ENCODE measurements around the gene SRSF11.

The SRSF11 gene

GRCh38 chr1:70239940-70240339 is 18.8 kb downstream of the SRSF11 start:
- POLR2A ChIA-PET = no interaction called here
- DNase-seq (ENCODE audit: extremely low spot score) = no peak
- TF ChIP-seq TARDBP (IDR thresholded peaks at IDR 0.05) (no peak), HDGF (IDR thresholded peaks at IDR 0.05; ENCODE audit: borderline replicate concordance) (no peak), ARNT (IDR thresholded peaks at IDR 0.05) (no peak), LEF1 (IDR thresholded peaks at IDR 0.05; ENCODE audit: borderline replicate concordance) (no peak), SUZ12 (IDR thresholded peaks at IDR 0.05) (no peak), BHLHE40 (IDR thresholded peaks at IDR 0.05; ENCODE audit: borderline replicate concordance) (no peak), SP1 (IDR thresholded peaks at IDR 0.05) (no peak), NFRKB (IDR thresholded peaks at IDR 0.05) (no peak), L3MBTL2 (conservative IDR thresholded peaks at IDR 0.05) (no peak), ZNF384 (IDR thresholded peaks at IDR 0.05) (no peak), FOXA1 (IDR thresholded peaks at IDR 0.05) (no peak), ELF4 (IDR thresholded peaks at IDR 0.05) (no peak), PKNOX1 (IDR thresholded peaks at IDR 0.05) (no peak), CTBP1 (IDR thresholded peaks at IDR 0.05; ENCODE audit: borderline replicate concordance) (no peak), FOXK2 (IDR thresholded peaks at IDR 0.05) (no peak), FOXM1 (IDR thresholded peaks at IDR 0.05; ENCODE audit: borderline replicate concordance) (no peak)
- CTCF ChIA-PET = no interaction called here

- POLR2A ChIA-PET = no interaction called here
- no peak for TF ChIP-seq ZNF384 (IDR thresholded peaks at IDR 0.05)
- TF ChIP-seq PKNOX1 (IDR thresholded peaks at IDR 0.05) = no peak
- TF ChIP-seq FOXM1 (IDR thresholded peaks at IDR 0.05; ENCODE audit: borderline replicate concordance) = no peak
- TF ChIP-seq CTBP1 (IDR thresholded peaks at IDR 0.05; ENCODE audit: borderline replicate concordance) = no peak
- TF ChIP-seq TARDBP (IDR thresholded peaks at IDR 0.05) = no peak
- TF ChIP-seq ARNT (IDR thresholded peaks at IDR 0.05) = no peak
- TF ChIP-seq BHLHE40 (IDR thresholded peaks at IDR 0.05; ENCODE audit: borderline replicate concordance) = no peak
- no peak for TF ChIP-seq NFRKB (IDR thresholded peaks at IDR 0.05)
- TF ChIP-seq LEF1 (IDR thresholded peaks at IDR 0.05; ENCODE audit: borderline replicate concordance) = no peak
- no peak for TF ChIP-seq ELF4 (IDR thresholded peaks at IDR 0.05)
- TF ChIP-seq FOXA1 (IDR thresholded peaks at IDR 0.05) = no peak
- TF ChIP-seq FOXK2 (IDR thresholded peaks at IDR 0.05) = no peak
- no peak for DNase-seq (ENCODE audit: extremely low spot score)
- CTCF ChIA-PET = no interaction called here
Observed at GRCh38 chr1:70247122-70247521, 25.9 kb downstream of the SRSF11 start.

GRCh38 chr1:70247768-70248167 is 26.6 kb downstream of the SRSF11 start:
- ChIA-PET CTCF (interaction anchor here (0.5 kb wide), 1 partner anchor 12 kb away, joined by 3 read pairs; no protein-coding TSS in a partner anchor), POLR2A (no interaction called here)
- no peak for TF ChIP-seq ELF4 (IDR thresholded peaks at IDR 0.05)
- TF ChIP-seq PKNOX1 (IDR thresholded peaks at IDR 0.05) = peak; percentile 77
- TF ChIP-seq BHLHE40 (IDR thresholded peaks at IDR 0.05; ENCODE audit: borderline replicate concordance) = no peak
- no peak for TF ChIP-seq FOXK2 (IDR thresholded peaks at IDR 0.05)
- DNase-seq (ENCODE audit: extremely low spot score) = no peak

GRCh38 chr1:70248729-70249128 is 27.5 kb downstream of the SRSF11 start:
- TF ChIP-seq HDGF (IDR thresholded peaks at IDR 0.05; ENCODE audit: borderline replicate concordance) (no peak), TARDBP (IDR thresholded peaks at IDR 0.05) (no peak), PKNOX1 (IDR thresholded peaks at IDR 0.05) (no peak), SUZ12 (IDR thresholded peaks at IDR 0.05) (no peak), FOXM1 (IDR thresholded peaks at IDR 0.05; ENCODE audit: borderline replicate concordance) (no peak), CTBP1 (IDR thresholded peaks at IDR 0.05; ENCODE audit: borderline replicate concordance) (no peak), L3MBTL2 (conservative IDR thresholded peaks at IDR 0.05) (no peak), ARNT (IDR thresholded peaks at IDR 0.05) (no peak), FOXK2 (IDR thresholded peaks at IDR 0.05) (no peak), LEF1 (IDR thresholded peaks at IDR 0.05; ENCODE audit: borderline replicate concordance) (no peak), ELF4 (IDR thresholded peaks at IDR 0.05) (no peak), ZNF384 (IDR thresholded peaks at IDR 0.05) (no peak), SP1 (IDR thresholded peaks at IDR 0.05) (no peak), BHLHE40 (IDR thresholded peaks at IDR 0.05; ENCODE audit: borderline replicate concordance) (no peak), FOXA1 (IDR thresholded peaks at IDR 0.05) (no peak), NFRKB (IDR thresholded peaks at IDR 0.05) (no peak)
- DNase-seq (ENCODE audit: extremely low spot score) = no peak
- ChIA-PET CTCF (no interaction called here), POLR2A (no interaction called here)

GRCh38 chr1:70256664-70257063 is 35.5 kb downstream of the SRSF11 start:
- TF ChIP-seq LEF1 (IDR thresholded peaks at IDR 0.05; ENCODE audit: borderline replicate concordance) (no peak), FOXM1 (IDR thresholded peaks at IDR 0.05; ENCODE audit: borderline replicate concordance) (no peak), ARNT (IDR thresholded peaks at IDR 0.05) (no peak), SUZ12 (IDR thresholded peaks at IDR 0.05) (no peak), PKNOX1 (IDR thresholded peaks at IDR 0.05) (no peak), NFRKB (IDR thresholded peaks at IDR 0.05) (no peak), BHLHE40 (IDR thresholded peaks at IDR 0.05; ENCODE audit: borderline replicate concordance) (no peak), ELF4 (IDR thresholded peaks at IDR 0.05) (no peak), L3MBTL2 (conservative IDR thresholded peaks at IDR 0.05) (no peak), FOXA1 (IDR thresholded peaks at IDR 0.05) (no peak), TARDBP (IDR thresholded peaks at IDR 0.05) (no peak), HDGF (IDR thresholded peaks at IDR 0.05; ENCODE audit: borderline replicate concordance) (no peak), CTBP1 (IDR thresholded peaks at IDR 0.05; ENCODE audit: borderline replicate concordance) (no peak), SP1 (IDR thresholded peaks at IDR 0.05) (no peak), FOXK2 (IDR thresholded peaks at IDR 0.05) (no peak), ZNF384 (IDR thresholded peaks at IDR 0.05) (no peak)
- CTCF ChIA-PET = no interaction called here
- no peak for DNase-seq (ENCODE audit: extremely low spot score)
- POLR2A ChIA-PET = no interaction called here
